MCF 10A (cell line): ENCODE data around the gene PHOX2A. TPM values are rescaled to one million over a fixed set of nuclear protein-coding genes. Genes with fewer than 3 reads are reported as not detected.
A peak's percentile ranks its signal among the peaks of the same experiment; 100 is the strongest.

ENCODE experiments used
- BruUV-seq: library from RNA; stranded (reverse); fragments of 400-500 nt; replicated peaks from 2 replicates; lab custom pipeline; 2021; lab: Mats Ljungman, UMichigan
- CTCF ChIA-PET: fragments of 300-600 bp; sonication (Branson Sonifier 250); formaldehyde crosslinking; extraction: SDS; loops from one replicate; lab custom pipeline; 2021; ENCODE audit warnings: antibody characterized with exemption, inconsistent platforms; lab: Yijun Ruan, JAX
- POLR2A ChIA-PET: fragments of 300-600, 350-650 bp; sonication (Branson Sonifier 250); formaldehyde crosslinking; extraction: SDS; loops from one replicate; lab custom pipeline; 2020; ENCODE audit warnings: antibody characterized with exemption, inconsistent platforms; lab: Yijun Ruan, JAX
- DNase-seq: peaks from one replicate; pipeline ENCODE4 v3.0.0-alpha.2; 2018; ENCODE audit not compliant: unreplicated experiment
- H3K27ac Mint-ChIP-seq: one replicate; pipeline ENCODE4 v1.8.0; 2022; ENCODE audit warnings: mild to moderate bottlenecking, low read depth, mixed read lengths; ENCODE audit not compliant: unreplicated experiment
- H3K27me3 Mint-ChIP-seq: one replicate; pipeline ENCODE4 v1.8.0; 2022; ENCODE audit warnings: mixed read lengths; ENCODE audit not compliant: insufficient read depth, unreplicated experiment
- H3K36me3 Mint-ChIP-seq: one replicate; pipeline ENCODE4 v1.8.0; 2022; ENCODE audit warnings: mild to moderate bottlenecking, moderate library complexity, mixed read lengths; ENCODE audit not compliant: insufficient read depth, unreplicated experiment
- H3K4me1 Mint-ChIP-seq: one replicate; pipeline ENCODE4 v1.8.0; 2022; ENCODE audit warnings: mixed read lengths; ENCODE audit not compliant: insufficient read depth, unreplicated experiment
- H3K4me3 Mint-ChIP-seq: one replicate; pipeline ENCODE4 v1.8.0; 2022; ENCODE audit warnings: mild to moderate bottlenecking, moderate library complexity, mixed read lengths; ENCODE audit not compliant: unreplicated experiment
- H3K9me3 Mint-ChIP-seq: one replicate; pipeline ENCODE4 v1.8.0; 2022; ENCODE audit warnings: mixed read lengths; ENCODE audit not compliant: unreplicated experiment
- CTCF ChIP-seq: fragments of 200-600 bp; IDR thresholded peaks from one replicate; pipeline ENCODE4 v1.8.0; 2022; ENCODE audit warnings: antibody characterized with exemption, mild to moderate bottlenecking; ENCODE audit not compliant: unreplicated experiment
- intact Hi-C: fragments of 100-400 bp; cut with micrococcal nuclease; formaldehyde crosslinking; loops from 2 replicates; pipeline ENCODE4 v1.14.1; 2022
- total RNA-seq: library from RNA; stranded (reverse); gene quantifications from 2 replicates; pipeline ENCODE4 v1.2.3, GENCODE V29; 2022

The PHOX2A gene
- total RNA-seq, 1 experiment from 2014 or later, result not detected

- H3K27ac Mint-ChIP-seq, result no peak overlapping the region
- no peaks in the 10 kb centered on the region for H3K36me3 Mint-ChIP-seq
- no TSS peak for BruUV-seq
- DNase-seq, result peak; percentile 24
- ChIA-PET POLR2A (interaction anchor here (0.6 kb wide), 1 partner anchor 78 kb away, joined by 3 read pairs; no protein-coding TSS in a partner anchor), CTCF (no interaction called here)
- TF ChIP-seq CTCF, result no peak
- peaks cover 6% of the 10 kb centered on the region for H3K4me1 Mint-ChIP-seq
- H3K4me3 Mint-ChIP-seq, result no peak overlapping the region
- intact Hi-C loops, result no loop called here
- no peaks in the 10 kb centered on the region for H3K9me3 Mint-ChIP-seq
- H3K27me3 Mint-ChIP-seq, result no peaks in the 10 kb centered on the region
These were observed 22.0 kb upstream of the PHOX2A start for GRCh38 chr11:72265951-72266350.

- ChIA-PET POLR2A (no interaction called here), CTCF (no interaction called here)
- no TSS peak for BruUV-seq
- no peaks in the 10 kb centered on the region for H3K9me3 Mint-ChIP-seq
- H3K27me3 Mint-ChIP-seq, result no peaks in the 10 kb centered on the region
- intact Hi-C loops, result no loop called here
- no peak overlapping the region for H3K4me3 Mint-ChIP-seq
- no peak overlapping the region for H3K27ac Mint-ChIP-seq
- peak; percentile 33 for DNase-seq
- peaks cover 6% of the 10 kb centered on the region for H3K4me1 Mint-ChIP-seq
- no peaks in the 10 kb centered on the region for H3K36me3 Mint-ChIP-seq
- TF ChIP-seq CTCF, result no peak
These were observed 19.4 kb upstream of the PHOX2A start for GRCh38 chr11:72263361-72263760.

- Mint-ChIP-seq H3K36me3 (no peaks in the 10 kb centered on the region), H3K27ac (no peak overlapping the region), H3K9me3 (no peaks in the 10 kb centered on the region), H3K4me3 (no peak overlapping the region), H3K4me1 (peaks cover under 1% of the 10 kb centered on the region), H3K27me3 (peaks cover 2% of the 10 kb centered on the region)
- CTCF ChIA-PET, result no interaction called here
- intact Hi-C loops, result no loop called here
- no TSS peak for BruUV-seq
- no peak for DNase-seq
- POLR2A ChIA-PET, result interaction anchor here (0.7 to 1.3 kb wide), 2 partner anchors 9 to 37 kb away, joined by 3 to 5 read pairs; no protein-coding TSS in a partner anchor
- no peak for TF ChIP-seq CTCF
These were observed 16.6 kb upstream of the PHOX2A start for GRCh38 chr11:72260574-72260973.

GRCh38 chr11:72259490-72259889 is 15.5 kb upstream of the PHOX2A start:
- intact Hi-C loops, result no loop called here
- TF ChIP-seq CTCF, result no peak

More at GRCh38 chr11:72259490-72259889, 15.5 kb upstream of the PHOX2A start:
- Mint-ChIP-seq H3K27ac (no peak overlapping the region), H3K4me3 (no peak overlapping the region), H3K9me3 (no peaks in the 10 kb centered on the region), H3K27me3 (peaks cover 13% of the 10 kb centered on the region), H3K4me1 (no peaks in the 10 kb centered on the region), H3K36me3 (no peaks in the 10 kb centered on the region)
- ChIA-PET CTCF (no interaction called here), POLR2A (no interaction called here)
- BruUV-seq, result no TSS peak
- no peak for DNase-seq
